HG02798 (cell line): ENCODE measurements around the gene XIAP.
"Not testable (repeated sequence)": the region's sequence is repeated elsewhere in the genome, so short reads cannot be mapped to it uniquely, and the experiment has no call there.

ENCODE experiments used
- ATAC-seq: cut with Tn5 transposase; IDR thresholded peaks from one replicate; pipeline ENCODE4 v1.9.1; 2021; ENCODE audit warnings: mild to moderate bottlenecking; ENCODE audit not compliant: unreplicated experiment, poor library complexity

The XIAP gene

DNA sequence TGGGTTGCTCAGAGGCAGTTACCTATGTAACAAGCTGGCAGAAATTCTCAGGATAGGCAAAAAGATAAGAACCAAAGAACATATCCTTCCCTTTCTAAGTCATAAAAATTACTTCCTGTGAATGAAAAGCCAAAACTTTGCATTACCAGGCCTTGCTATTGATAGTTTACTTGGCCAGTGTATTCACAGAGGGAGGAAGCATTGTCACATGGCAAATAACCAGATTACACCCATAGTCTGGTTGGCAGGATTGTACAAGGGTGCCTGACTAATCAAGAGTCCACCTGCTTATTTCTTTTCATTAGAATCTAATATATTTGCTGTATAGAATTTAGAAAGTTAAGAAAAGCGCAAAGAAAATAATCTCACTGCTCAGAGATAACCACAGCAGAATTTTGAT is 14.1 kb downstream of the XIAP start:
- no peak for ATAC-seq

DNA sequence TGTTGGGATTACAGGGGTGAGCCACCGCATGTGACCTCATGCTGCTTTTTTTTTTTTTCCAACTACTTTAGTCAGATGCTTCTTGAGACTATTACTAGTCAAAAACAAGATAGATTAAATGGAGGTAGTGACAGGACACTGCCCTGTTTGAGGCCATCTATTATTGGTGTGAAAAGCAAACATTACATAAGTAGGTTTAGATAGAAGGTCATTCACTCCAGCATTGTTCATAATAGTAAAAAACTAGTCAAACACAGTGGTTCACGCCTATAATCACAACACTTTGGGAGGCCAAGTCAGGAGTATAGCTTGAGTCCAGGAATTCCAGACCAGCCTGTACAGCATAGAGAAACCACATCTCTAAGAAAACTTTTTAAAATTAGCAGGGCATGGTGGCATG is 16.3 kb downstream of the XIAP start:
- no peak for ATAC-seq

DNA sequence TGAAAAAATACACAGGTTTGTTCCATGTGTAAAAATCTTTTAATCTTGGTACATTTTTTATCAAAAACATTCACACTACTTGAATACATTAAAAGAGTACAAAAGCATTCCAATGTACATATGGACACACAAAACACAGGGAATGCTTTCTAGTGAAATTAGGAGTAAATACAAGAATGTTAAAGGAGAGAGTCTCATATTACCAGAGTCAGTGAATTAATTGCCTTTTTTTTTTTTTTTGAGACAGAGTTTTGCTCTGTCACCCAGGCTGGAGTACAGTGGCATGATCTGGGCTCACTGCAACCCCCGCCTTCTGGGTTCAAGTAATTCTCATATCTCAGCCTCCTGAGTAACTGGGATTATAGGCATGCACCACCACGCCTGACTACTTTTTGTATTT is 17.0 kb downstream of the XIAP start:
- no peak for ATAC-seq

DNA sequence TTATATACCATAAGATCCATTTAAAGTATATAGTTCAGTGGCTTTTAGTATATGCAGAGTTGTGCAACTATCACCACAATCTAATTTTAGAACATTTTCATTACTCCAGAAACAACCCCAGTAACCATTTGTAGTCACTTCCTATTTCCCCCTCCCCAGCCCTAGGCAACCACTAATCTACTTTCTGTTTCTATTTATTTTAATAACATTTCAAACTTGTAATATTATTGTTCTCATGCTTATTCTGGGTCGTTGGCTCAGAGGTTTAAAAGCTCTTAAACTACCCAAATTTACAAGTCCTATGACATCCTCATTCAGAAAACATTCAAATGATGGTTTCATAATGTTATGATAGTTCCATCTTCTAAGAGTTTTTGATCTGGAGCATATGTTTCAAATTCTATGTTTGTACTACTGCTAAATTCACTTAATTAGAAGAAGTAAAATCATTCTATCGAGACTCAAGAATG is 18.4 kb downstream of the XIAP start:
- ATAC-seq = peak; percentile 90

DNA sequence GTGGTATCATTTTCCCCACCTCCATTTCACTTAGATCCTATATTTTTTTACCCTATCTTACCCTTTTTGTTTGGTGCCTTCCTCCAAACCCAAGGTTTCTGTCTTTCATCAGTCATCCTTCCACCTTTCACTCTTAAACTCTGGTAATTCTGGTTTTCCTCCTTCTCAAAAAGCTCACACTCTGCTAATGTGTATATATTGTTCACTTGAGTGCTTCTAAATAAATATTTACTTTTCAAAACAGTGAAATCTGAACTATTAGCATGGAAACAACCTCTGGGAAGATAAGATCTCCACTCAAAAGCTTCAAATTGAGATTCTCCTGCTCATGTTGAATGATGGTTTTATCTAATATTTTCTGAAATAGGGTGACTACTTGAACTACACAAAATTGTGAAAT is 21.5 kb downstream of the XIAP start:
- no peak for ATAC-seq

DNA sequence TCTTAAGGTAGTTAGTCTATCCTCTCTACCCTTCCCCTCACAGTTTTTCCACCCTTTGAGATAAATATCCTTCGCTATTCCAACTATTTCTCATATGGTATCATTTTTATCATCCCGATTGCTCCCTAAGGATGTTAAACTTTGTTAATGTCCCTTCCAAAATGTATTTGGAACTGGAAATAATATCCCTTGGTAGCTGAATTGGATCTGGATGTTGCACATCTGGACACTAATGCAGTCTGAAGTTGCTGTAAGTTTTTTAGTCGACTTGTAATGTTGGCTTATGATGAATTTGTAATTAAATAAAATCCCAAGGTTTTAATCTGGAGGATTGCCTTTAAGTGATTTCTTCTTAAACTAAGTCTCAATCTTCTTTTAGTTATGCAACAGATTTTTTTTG is 22.5 kb downstream of the XIAP start:
- ATAC-seq = no peak

GRCh38 chrX:123884809-123885408 is 25.1 kb downstream of the XIAP start:
- no peak for ATAC-seq

GRCh38 chrX:123899701-123900100 is 39.8 kb downstream of the XIAP start:
- no peak for ATAC-seq

- ATAC-seq = not testable (repeated sequence)
These were observed 43.4 kb downstream of the XIAP start for GRCh38 chrX:123903261-123903660.

GRCh38 chrX:123905332-123905731 is 45.5 kb downstream of the XIAP start:
- no peak for ATAC-seq

DNA sequence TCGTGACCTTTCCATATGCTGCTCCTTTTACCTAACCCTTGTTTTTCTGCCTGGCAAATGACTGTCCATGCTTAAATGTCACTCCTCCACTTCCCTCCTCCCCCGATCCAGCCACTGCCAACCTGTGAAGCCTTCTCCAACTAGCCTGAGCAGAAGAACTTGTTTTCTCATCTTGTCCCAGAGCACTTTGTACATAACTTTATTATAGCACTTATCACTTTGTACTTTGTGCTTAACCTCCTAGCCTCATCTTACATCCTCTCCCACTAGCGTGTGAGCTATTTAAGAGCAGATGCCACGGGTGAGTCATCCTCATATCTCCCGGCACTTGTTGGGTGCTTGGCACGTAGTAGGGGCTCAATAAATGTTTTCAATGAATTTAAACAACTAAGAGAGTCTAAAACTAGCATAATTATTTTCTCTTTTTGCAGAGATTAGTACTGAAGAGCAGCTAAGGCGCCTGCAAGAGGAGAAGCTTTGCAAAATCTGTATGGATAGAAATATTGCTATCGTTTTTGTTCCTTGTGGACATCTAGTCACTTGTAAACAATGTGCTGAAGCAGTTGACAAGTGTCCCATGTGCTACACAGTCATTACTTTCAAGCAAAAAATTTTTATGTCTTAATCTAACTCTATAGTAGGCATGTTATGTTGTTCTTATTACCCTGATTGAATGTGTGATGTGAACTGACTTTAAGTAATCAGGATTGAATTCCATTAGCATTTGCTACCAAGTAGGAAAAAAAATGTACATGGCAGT is 46.9 kb downstream of the XIAP start:
- ATAC-seq = no peak

GRCh38 chrX:123909523-123909922 is 49.7 kb downstream of the XIAP start:
- no peak for ATAC-seq

- no peak for ATAC-seq
These were observed 57.2 kb downstream of the XIAP start for GRCh38 chrX:123917069-123917468.

DNA sequence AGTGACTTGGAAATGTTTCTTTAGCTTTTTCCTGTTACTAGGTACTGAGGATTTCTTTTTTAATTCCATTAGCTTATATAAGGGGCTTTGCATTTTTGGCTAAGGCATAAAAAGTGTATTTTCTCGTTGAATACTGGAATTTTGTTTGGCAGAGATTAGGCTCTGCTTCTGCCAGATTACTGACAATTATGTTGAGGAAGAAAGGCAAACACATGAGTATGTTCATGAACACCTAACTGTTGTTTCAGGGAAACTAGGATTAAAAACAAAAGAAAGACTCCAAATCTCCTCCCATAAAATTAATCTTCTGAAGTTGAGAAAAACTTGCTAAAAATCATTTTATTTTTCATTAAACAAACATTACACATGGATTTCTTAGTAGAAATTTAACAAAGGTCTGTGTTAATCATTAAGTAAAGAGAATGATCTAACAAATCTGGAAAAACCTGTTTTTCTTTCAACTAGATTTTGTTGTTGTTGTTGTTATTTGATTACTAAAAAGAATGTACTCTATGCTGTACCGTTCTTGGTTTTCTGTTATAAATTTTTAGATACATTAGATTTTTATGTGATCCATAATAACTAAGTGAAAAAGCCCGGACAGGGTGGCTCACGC is 58.4 kb downstream of the XIAP start:
- no peak for ATAC-seq

DNA sequence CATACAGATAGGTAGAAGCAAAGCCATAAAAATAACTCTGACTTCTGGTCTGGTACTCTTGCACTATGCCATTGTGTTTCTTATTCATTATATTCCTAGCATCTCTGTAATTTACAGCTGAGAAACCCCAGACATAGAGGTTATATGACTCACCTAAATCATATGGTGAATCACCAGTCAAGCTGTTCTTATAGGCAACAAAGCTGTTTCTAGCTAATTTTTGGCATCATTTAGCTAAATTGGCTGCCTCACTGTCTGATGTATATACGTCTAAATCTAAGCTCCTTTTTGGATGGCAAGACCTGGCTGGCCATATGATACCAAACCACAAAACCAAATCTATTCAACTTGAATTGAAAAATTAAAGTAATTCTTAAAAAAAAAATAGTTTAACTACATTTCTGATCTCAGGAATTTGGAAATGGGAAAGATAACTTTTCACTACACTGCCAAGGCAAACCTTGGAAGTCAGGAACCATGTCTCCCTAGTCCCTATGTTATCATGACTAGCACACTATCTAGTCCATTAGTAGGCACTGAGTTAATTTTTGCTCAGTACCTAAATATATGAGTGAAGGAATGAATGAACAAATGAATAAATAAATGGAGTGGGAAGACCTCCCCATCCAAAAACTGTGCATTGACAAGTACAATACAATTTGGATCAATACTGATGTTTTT is 60.4 kb downstream of the XIAP start:
- ATAC-seq = no peak

GRCh38 chrX:123923211-123923610 is 63.4 kb downstream of the XIAP start:
- no peak for ATAC-seq

GRCh38 chrX:123924186-123924585 is 64.3 kb downstream of the XIAP start:
- ATAC-seq = no peak

DNA sequence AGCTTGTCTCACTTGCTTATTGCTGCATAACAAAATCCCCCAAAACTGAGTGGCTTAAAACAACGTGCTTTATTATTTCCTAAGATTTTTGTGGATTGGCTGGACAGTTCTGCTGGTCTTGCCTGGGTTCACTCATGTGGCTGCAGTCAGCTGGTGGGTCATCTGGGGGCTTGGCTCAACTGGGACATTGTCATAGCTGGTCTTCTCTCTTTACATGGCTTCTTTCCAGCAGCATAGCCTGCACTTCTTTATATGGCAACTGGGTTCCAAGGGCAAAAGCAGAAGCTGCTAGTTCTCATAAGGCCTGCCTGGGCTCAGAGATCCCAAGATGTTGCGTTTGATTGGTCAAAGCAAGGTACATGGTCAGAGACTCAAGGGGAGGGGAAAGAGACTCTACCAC is 68.0 kb downstream of the XIAP start:
- no peak for ATAC-seq

DNA sequence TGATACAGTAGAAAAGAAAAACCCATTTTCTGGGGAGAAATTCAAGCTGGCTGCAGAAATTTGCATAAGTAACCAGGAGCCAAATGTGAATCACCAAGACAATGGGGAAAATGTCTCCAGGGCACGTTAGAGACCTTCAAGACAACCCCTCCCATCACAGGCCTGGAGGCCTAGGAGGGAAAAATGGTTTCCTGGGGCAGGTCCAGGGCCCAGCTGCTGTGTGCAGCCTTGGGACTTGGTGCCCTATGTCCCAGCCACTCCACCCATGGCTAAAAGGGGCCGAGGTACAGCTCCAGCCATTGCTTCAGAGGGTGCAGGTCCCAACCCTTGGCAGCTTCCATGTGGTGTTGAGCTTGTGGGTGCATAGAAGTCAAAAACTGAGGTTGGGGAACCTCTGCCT is 72.2 kb downstream of the XIAP start:
- not testable (repeated sequence) for ATAC-seq

GRCh38 chrX:123943074-123943473 is 83.2 kb downstream of the XIAP start:
- no peak for ATAC-seq

GRCh38 chrX:123943488-123943887 is 83.6 kb downstream of the XIAP start:
- ATAC-seq = no peak
